DOHH2 (cell line): ENCODE results near the gene ACSL5.

Experiments
- EZH2phosphoT487 ChIP-seq: fragments of 200-600 bp; sonication (generic); IDR thresholded peaks from 2 replicates; pipeline ENCODE4 v1.6.1; 2017; ENCODE audit warnings: borderline replicate concordance, mild to moderate bottlenecking, antibody characterized with exemption, low read length, moderate library complexity, mixed read lengths
- TF ChIP-seq, protein P1 (sequence below): fragments of 200-600 bp; sonication (generic); IDR thresholded peaks from one replicate; pipeline ENCODE4 v1.5.1; 2014; ENCODE audit warnings: antibody characterized with exemption, mild to moderate bottlenecking, low read depth, low read length; ENCODE audit not compliant: poor library complexity, severe bottlenecking

DNA sequence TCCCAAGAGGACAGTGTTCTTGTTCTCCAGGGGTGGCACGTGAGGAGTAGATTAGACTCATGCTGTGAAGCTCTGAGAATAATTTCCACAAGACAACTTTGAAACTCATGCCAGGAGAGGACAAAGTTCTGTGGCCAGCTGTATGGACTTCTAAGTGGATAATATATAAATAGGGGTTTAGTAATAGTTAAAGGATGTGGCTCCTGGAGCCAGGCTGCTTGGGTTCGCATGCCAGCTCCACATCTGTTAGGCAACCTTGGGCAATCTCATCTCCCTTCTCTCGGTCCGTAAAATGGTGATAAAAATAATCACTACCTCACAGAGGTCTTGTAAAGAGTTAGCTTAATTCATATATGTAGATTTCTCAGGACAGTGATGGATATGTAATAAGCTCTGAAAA lies 35.8 kb downstream of the ACSL5 start:
- TF ChIP-seq, protein P1, sequence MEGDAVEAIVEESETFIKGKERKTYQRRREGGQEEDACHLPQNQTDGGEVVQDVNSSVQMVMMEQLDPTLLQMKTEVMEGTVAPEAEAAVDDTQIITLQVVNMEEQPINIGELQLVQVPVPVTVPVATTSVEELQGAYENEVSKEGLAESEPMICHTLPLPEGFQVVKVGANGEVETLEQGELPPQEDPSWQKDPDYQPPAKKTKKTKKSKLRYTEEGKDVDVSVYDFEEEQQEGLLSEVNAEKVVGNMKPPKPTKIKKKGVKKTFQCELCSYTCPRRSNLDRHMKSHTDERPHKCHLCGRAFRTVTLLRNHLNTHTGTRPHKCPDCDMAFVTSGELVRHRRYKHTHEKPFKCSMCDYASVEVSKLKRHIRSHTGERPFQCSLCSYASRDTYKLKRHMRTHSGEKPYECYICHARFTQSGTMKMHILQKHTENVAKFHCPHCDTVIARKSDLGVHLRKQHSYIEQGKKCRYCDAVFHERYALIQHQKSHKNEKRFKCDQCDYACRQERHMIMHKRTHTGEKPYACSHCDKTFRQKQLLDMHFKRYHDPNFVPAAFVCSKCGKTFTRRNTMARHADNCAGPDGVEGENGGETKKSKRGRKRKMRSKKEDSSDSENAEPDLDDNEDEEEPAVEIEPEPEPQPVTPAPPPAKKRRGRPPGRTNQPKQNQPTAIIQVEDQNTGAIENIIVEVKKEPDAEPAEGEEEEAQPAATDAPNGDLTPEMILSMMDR, result no peak
- no peak for TF ChIP-seq EZH2phosphoT487
